HG02852 (cell line): Measurements from ENCODE around the gene POLR3B.
"Not testable (repeated sequence)": the region's sequence is repeated elsewhere in the genome, so short reads cannot be mapped to it uniquely, and the experiment has no call there.

Experiments
- ATAC-seq: cut with Tn5 transposase; IDR thresholded peaks from one replicate; pipeline ENCODE4 v1.9.1; 2021; ENCODE audit warnings: mild to moderate bottlenecking, moderate library complexity; ENCODE audit not compliant: unreplicated experiment

POLR3B gene

GRCh38 chr12:106357549-106358395, at the start of gene POLR3B:
TSS of gene POLR3B (plus strand) at chr12:106357748. CDS start at chr12:106357880, 132 bp downstream.
- ATAC-seq = peak; percentile 91

GRCh38 chr12:106308121-106308520, 49.4 kb upstream of the POLR3B start:
- no peak for ATAC-seq

- no peak for ATAC-seq
These were observed 48.9 kb upstream of the POLR3B start for GRCh38 chr12:106308611-106309010.

- no peak for ATAC-seq
These were observed 47.7 kb upstream of the POLR3B start for GRCh38 chr12:106309671-106310505.

- ATAC-seq = no peak
These were observed 46.9 kb upstream of the POLR3B start for GRCh38 chr12:106310687-106311086.

- no peak for ATAC-seq
These were observed 46.4 kb upstream of the POLR3B start for GRCh38 chr12:106311139-106311538.

GRCh38 chr12:106313413-106313812, 44.1 kb upstream of the POLR3B start:
- ATAC-seq = not testable (repeated sequence)

- ATAC-seq = no peak
These were observed 42.0 kb upstream of the POLR3B start for GRCh38 chr12:106315523-106315922.

- no peak for ATAC-seq
These were observed 40.0 kb upstream of the POLR3B start for GRCh38 chr12:106317406-106318082.

GRCh38 chr12:106321139-106321850, 36.3 kb upstream of the POLR3B start:
- no peak for ATAC-seq

- no peak for ATAC-seq
These were observed 34.0 kb upstream of the POLR3B start for GRCh38 chr12:106323537-106323936.

GRCh38 chr12:106327309-106327869, 30.2 kb upstream of the POLR3B start:
- ATAC-seq = no peak

GRCh38 chr12:106328735-106329134, 28.8 kb upstream of the POLR3B start:
- no peak for ATAC-seq

- no peak for ATAC-seq
These were observed 28.1 kb upstream of the POLR3B start for GRCh38 chr12:106329231-106329982.

GRCh38 chr12:106331599-106331998, 25.9 kb upstream of the POLR3B start:
- ATAC-seq = no peak

GRCh38 chr12:106332536-106332935, 25.0 kb upstream of the POLR3B start:
- no peak for ATAC-seq

GRCh38 chr12:106333010-106333409, 24.5 kb upstream of the POLR3B start:
- ATAC-seq = no peak

GRCh38 chr12:106333756-106334155, 23.8 kb upstream of the POLR3B start:
- ATAC-seq = no peak

GRCh38 chr12:106341086-106341877, 16.3 kb upstream of the POLR3B start:
- ATAC-seq = no peak
